ENCODE results near the gene EDN1. TPM values are rescaled to one million over a fixed set of nuclear protein-coding genes. Genes with fewer than 3 reads are reported as not detected.

Gene EDN1
- total RNA-seq, 1 donor from 2014 or later, result 64.4 TPM

DNA sequence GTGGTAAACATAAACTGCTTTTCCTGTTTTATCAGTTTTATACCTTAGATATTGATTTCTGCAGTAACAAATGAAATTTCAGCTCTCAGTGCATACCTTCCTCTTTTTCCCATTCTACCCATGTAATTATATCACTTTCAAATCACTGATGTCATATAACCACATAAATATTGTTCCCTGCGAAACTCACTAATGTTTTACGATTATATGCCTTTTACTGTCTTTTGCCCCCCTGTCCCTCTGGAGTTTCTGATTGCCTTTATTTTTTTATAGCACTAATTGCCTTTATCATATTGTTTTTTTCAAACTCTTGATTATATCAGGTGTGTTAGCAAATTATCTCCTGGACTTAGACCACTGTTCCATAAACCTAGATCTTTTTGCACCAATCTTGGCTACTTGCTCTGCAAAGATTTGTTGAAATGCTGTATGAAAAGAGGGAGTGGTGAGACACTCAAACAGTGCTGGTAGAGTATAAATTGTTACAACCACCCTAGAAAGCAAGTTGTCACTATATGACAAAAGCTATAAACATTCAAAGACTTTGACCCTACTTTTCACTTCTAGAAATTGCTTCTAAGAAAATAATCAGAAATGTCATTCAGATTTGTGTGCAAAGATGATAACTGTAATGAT lies 29.6 kb upstream of the EDN1 start:
- Histone ChIP-seq H3K79me2 (ENCODE audit: insufficient read depth, low read length) (no peaks in the 10 kb centered on the region), H3K36me3 (ENCODE audit: insufficient read depth, low read length) (no peaks in the 10 kb centered on the region), H3K27ac (ENCODE audit: low read depth, low read length) (no peak overlapping the region), H3K4me2 (ENCODE audit: low read length) (no peak overlapping the region), H3K9ac (ENCODE audit: low read length) (no peak overlapping the region), H4K20me1 (ENCODE audit: insufficient read depth, low read length) (no peaks in the 10 kb centered on the region), H3K9me3 (ENCODE audit: insufficient read depth, low read depth, low read length) (no peaks in the 10 kb centered on the region), H3K4me3 (ENCODE audit: insufficient read depth, low read depth, low read length) (no peak overlapping the region), H3K4me1 (ENCODE audit: insufficient read depth, low read length) (no peaks in the 10 kb centered on the region), H2AFZ (ENCODE audit: low read depth, low read length) (no peak overlapping the region), H3K27me3 (ENCODE audit: insufficient read depth, low read length) (no peaks in the 10 kb centered on the region)
- Mint-ChIP-seq H3K9me3 (ENCODE audit: unreplicated experiment) (no peaks in the 10 kb centered on the region), H3K27ac (ENCODE audit: unreplicated experiment) (no peak overlapping the region), H3K4me3 (ENCODE audit: unreplicated experiment) (no peak overlapping the region), H3K4me1 (ENCODE audit: low read depth, unreplicated experiment) (peaks cover 1% of the 10 kb centered on the region), H3K27me3 (ENCODE audit: low read depth, unreplicated experiment) (no peaks in the 10 kb centered on the region), H3K36me3 (ENCODE audit: low read depth, unreplicated experiment) (no peaks in the 10 kb centered on the region)
- DNase-seq (ENCODE audit: low read depth) (no peak), FAIRE-seq (no peak)
- TF ChIP-seq, protein P1, sequence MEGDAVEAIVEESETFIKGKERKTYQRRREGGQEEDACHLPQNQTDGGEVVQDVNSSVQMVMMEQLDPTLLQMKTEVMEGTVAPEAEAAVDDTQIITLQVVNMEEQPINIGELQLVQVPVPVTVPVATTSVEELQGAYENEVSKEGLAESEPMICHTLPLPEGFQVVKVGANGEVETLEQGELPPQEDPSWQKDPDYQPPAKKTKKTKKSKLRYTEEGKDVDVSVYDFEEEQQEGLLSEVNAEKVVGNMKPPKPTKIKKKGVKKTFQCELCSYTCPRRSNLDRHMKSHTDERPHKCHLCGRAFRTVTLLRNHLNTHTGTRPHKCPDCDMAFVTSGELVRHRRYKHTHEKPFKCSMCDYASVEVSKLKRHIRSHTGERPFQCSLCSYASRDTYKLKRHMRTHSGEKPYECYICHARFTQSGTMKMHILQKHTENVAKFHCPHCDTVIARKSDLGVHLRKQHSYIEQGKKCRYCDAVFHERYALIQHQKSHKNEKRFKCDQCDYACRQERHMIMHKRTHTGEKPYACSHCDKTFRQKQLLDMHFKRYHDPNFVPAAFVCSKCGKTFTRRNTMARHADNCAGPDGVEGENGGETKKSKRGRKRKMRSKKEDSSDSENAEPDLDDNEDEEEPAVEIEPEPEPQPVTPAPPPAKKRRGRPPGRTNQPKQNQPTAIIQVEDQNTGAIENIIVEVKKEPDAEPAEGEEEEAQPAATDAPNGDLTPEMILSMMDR (IDR thresholded peaks at IDR 0.05; ENCODE audit: insufficient read depth, low read depth, low read length), result no peak
- TF ChIP-seq EZH2 (IDR thresholded peaks at IDR 0.05; ENCODE audit: insufficient read depth, low read length), result no peak

DNA sequence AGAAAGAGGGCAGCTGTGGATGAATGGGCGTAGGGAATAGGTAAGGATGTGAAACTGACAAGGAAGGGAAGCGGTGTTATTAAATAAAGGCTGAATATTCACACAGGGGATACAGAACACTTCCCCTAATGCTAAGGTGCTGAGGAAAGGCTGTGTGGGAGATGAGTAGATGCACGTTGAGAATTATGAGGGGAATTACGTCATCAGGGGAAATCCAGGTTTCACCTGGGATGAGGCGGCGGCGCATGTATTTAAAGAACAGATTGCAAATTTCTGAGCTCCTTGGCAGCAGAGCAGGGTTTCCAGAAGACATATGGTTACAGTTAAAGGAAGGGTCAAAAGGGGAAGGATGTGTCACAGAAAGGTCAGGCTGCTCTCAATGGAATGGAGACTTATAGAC lies 28.7 kb upstream of the EDN1 start:
- H3K36me3 ChIP-seq (ENCODE audit: insufficient read depth, low read length), result no peaks in the 10 kb centered on the region
- no peak for DNase-seq (ENCODE audit: low read depth)
- no peak overlapping the region for H3K27ac Mint-ChIP-seq (ENCODE audit: unreplicated experiment)
- no peak for FAIRE-seq
- H3K4me3 ChIP-seq (ENCODE audit: insufficient read depth, low read depth, low read length), result no peak overlapping the region
- H3K27me3 ChIP-seq (ENCODE audit: insufficient read depth, low read length), result no peaks in the 10 kb centered on the region
- H3K27ac ChIP-seq (ENCODE audit: low read depth, low read length), result no peak overlapping the region
- H3K27me3 Mint-ChIP-seq (ENCODE audit: low read depth, unreplicated experiment), result no peaks in the 10 kb centered on the region
- H3K4me1 Mint-ChIP-seq (ENCODE audit: low read depth, unreplicated experiment), result peaks cover 11% of the 10 kb centered on the region
- no peaks in the 10 kb centered on the region for H3K9me3 ChIP-seq (ENCODE audit: insufficient read depth, low read depth, low read length)
- H3K9ac ChIP-seq (ENCODE audit: low read length), result no peak overlapping the region
- H3K79me2 ChIP-seq (ENCODE audit: insufficient read depth, low read length), result no peaks in the 10 kb centered on the region
- no peaks in the 10 kb centered on the region for H3K36me3 Mint-ChIP-seq (ENCODE audit: low read depth, unreplicated experiment)
- no peak overlapping the region for H3K4me3 Mint-ChIP-seq (ENCODE audit: unreplicated experiment)
- no peak overlapping the region for H2AFZ ChIP-seq (ENCODE audit: low read depth, low read length)
- no peaks in the 10 kb centered on the region for H4K20me1 ChIP-seq (ENCODE audit: insufficient read depth, low read length)
- peaks cover 7% of the 10 kb centered on the region for H3K4me1 ChIP-seq (ENCODE audit: insufficient read depth, low read length)
- no peaks in the 10 kb centered on the region for H3K9me3 Mint-ChIP-seq (ENCODE audit: unreplicated experiment)
- no peak for TF ChIP-seq EZH2 (IDR thresholded peaks at IDR 0.05; ENCODE audit: insufficient read depth, low read length)
- TF ChIP-seq, protein P1 (IDR thresholded peaks at IDR 0.05; ENCODE audit: insufficient read depth, low read depth, low read length), result no peak
- H3K4me2 ChIP-seq (ENCODE audit: low read length), result no peak overlapping the region

Data from astrocyte (in vitro differentiated cells and primary cell).